BE2C (cell line): Measurements from ENCODE around the gene MIER1.

Experiments
- DNase-seq: peaks from one replicate; pipeline ENCODE4 v3.0.0-alpha.2; 2020
- H3K27me3 ChIP-seq: fragments of 250-450 bp; sonication (Bioruptor Pico); 2 replicates; pipeline ENCODE4 v1.5.1; 2020; ENCODE audit warnings: mild to moderate bottlenecking
- H3K36me3 ChIP-seq: fragments of 250-450 bp; sonication (Bioruptor Pico); 2 replicates; pipeline ENCODE4 v1.5.1; 2020; ENCODE audit warnings: mild to moderate bottlenecking
- H3K4me1 ChIP-seq: fragments of 250-450 bp; sonication (Bioruptor Pico); 2 replicates; pipeline ENCODE4 v1.5.1; 2020
- H3K4me3 ChIP-seq: 2 replicates; pipeline ENCODE4 v1.5.1; 2011; ENCODE audit warnings: low read depth, low read length
- H3K9me3 ChIP-seq: fragments of 250-450 bp; sonication (Bioruptor Pico); 2 replicates; pipeline ENCODE4 v1.5.1; 2020
- CTCF ChIP-seq: IDR thresholded peaks from 2 replicates; pipeline ENCODE4 v1.5.1; 2012; ENCODE audit warnings: mild to moderate bottlenecking, low read depth, low read length

MIER1 gene

GRCh38 chr1:67029472-67029871 lies 104.7 kb downstream of the MIER1 start:
- DNase-seq, result no peak
- no peak overlapping the region for H3K4me3 ChIP-seq
- no peaks in the 10 kb centered on the region for H3K36me3 ChIP-seq
- no peaks in the 10 kb centered on the region for H3K4me1 ChIP-seq
- no peaks in the 10 kb centered on the region for H3K27me3 ChIP-seq
- H3K9me3 ChIP-seq, result no peaks in the 10 kb centered on the region
- no peak for TF ChIP-seq CTCF

- no peak overlapping the region for H3K4me3 ChIP-seq
- TF ChIP-seq CTCF, result no peak
- no peaks in the 10 kb centered on the region for H3K36me3 ChIP-seq
- no peaks in the 10 kb centered on the region for H3K9me3 ChIP-seq
- H3K27me3 ChIP-seq, result no peaks in the 10 kb centered on the region
- no peak for DNase-seq
- no peaks in the 10 kb centered on the region for H3K4me1 ChIP-seq
These were observed 106.5 kb downstream of the MIER1 start for GRCh38 chr1:67031121-67031858.

GRCh38 chr1:67031859-67032247 lies 107.1 kb downstream of the MIER1 start:
- TF ChIP-seq CTCF, result no peak
- no peaks in the 10 kb centered on the region for H3K9me3 ChIP-seq
- H3K4me1 ChIP-seq, result no peaks in the 10 kb centered on the region
- H3K27me3 ChIP-seq, result no peaks in the 10 kb centered on the region
- no peaks in the 10 kb centered on the region for H3K36me3 ChIP-seq
- no peak overlapping the region for H3K4me3 ChIP-seq
- DNase-seq, result no peak
